GM12878 (cell line): ENCODE data around the gene CLDN4.

Source experiments
- CTCF ChIP-seq, 3 experiments: IDR thresholded peaks in 2 of 3; conservative IDR thresholded peaks in 1 of 3; 2 replicates each; pipeline ENCODE4 v1.5.1; 2011; ENCODE audit warnings: low read depth in 3 of 3, low read length in 3 of 3, mild to moderate bottlenecking in 3 of 3, control low read depth in 2 of 3, moderate library complexity in 2 of 3, inconsistent platforms in 1 of 3, mixed read lengths in 1 of 3; ENCODE audit not compliant: control insufficient read depth in 2 of 3, insufficient read depth in 1 of 3; ENCODE audit errors: extremely low read depth in 1 of 3
- HDGF ChIP-seq: fragments of 450-650 bp; IDR thresholded peaks from 2 replicates; pipeline ENCODE4 v1.6.1; 2016; ENCODE audit warnings: antibody characterized with exemption
- MTA2 ChIP-seq: fragments of 450-650 bp; IDR thresholded peaks from 2 replicates; pipeline ENCODE4 v1.6.1; 2016; ENCODE audit warnings: low read depth, mild to moderate bottlenecking, moderate library complexity
- PAX8 ChIP-seq: fragments of 450-650 bp; IDR thresholded peaks from 2 replicates; pipeline ENCODE4 v1.6.1; 2017; ENCODE audit warnings: mild to moderate bottlenecking, moderate library complexity
- POLR2A ChIP-seq: IDR thresholded peaks from 2 replicates; pipeline ENCODE4 v1.6.1; 2011; ENCODE audit warnings: low read depth, mild to moderate bottlenecking, low read length
- POLR2AphosphoS5 ChIP-seq: IDR thresholded peaks from 2 replicates; pipeline ENCODE4 v1.6.1; 2011; ENCODE audit warnings: mild to moderate bottlenecking, low read length, inconsistent platforms
- RCOR1 ChIP-seq: conservative IDR thresholded peaks from 2 replicates; pipeline ENCODE4 v1.6.1; 2012; ENCODE audit warnings: low read depth, low read length, improper control_type of control experiment
- SMARCA5 ChIP-seq: fragments of 450-650 bp; IDR thresholded peaks from 2 replicates; pipeline ENCODE4 v1.6.1; 2017; ENCODE audit warnings: mild to moderate bottlenecking
- YY1 ChIP-seq: IDR thresholded peaks from 2 replicates; pipeline ENCODE4 v1.6.1; 2011; ENCODE audit warnings: low read depth, mild to moderate bottlenecking, low read length
- ZNF384 ChIP-seq: IDR thresholded peaks from 2 replicates; pipeline ENCODE4 v1.6.1; 2012; ENCODE audit warnings: low read depth, mild to moderate bottlenecking, low read length, improper control_type of control experiment, borderline replicate concordance

GRCh38 chr7:73841689-73842066 is 10.9 kb downstream of the CLDN4 start:
- TF ChIP-seq HDGF (no peak), CTCF (IDR thresholded peaks at IDR 0.05 in 2 of 3, conservative IDR thresholded peaks at IDR 0.05 in 1 of 3; ENCODE audit: control insufficient read depth in 2 of 3, extremely low read depth in 1 of 3, insufficient read depth in 1 of 3, low read depth in 3 of 3, low read length in 3 of 3) (no peak), ZNF384 (no peak), POLR2AphosphoS5 (no peak), RCOR1 (no peak), YY1 (no peak), MTA2 (no peak), POLR2A (no peak), PAX8 (no peak), SMARCA5 (no peak)
